ENCODE results near the gene GPR171. TPM values are rescaled to one million over a fixed set of nuclear protein-coding genes. Genes with fewer than 3 reads are reported as not detected.
A peak's percentile ranks its signal among the peaks of the same experiment; 100 is the strongest.
"Not testable (repeated sequence)": the region's sequence is repeated elsewhere in the genome, so short reads cannot be mapped to it uniquely, and the experiment has no call there.

The GPR171 gene
- total and polyA plus RNA-seq, 7 donors, result 0.41 to 8.9 (median 0.55) TPM; not detected in 2

DNA sequence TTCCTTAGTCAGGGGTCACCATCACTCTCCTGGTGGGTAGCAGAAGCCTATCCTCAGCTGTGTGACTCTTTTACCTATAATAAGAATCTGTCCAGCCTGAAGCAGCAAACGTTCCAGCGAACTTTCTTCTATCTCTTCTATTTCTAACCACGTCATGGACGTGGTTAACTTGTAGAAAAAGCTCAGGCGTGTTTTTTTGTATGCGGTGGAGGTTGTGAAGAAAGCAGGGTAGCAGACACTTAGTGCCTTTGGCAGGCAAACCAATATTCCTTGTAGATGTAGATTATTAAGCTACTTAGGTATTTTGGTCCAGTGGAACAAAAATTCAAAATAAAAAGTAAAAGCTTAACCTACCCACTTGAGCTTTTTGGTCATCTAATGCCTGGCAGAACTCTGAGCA, 31.8 kb upstream of the GPR171 start:
- Histone ChIP-seq H3K4me3 (no peak overlapping the region), H3K27ac (peak overlapping the region in 3 of 4 donors; percentile 50 to 61 (median 53)), H3K36me3 (no peaks in the 10 kb centered on the region), H3K4me1 (peaks cover 0 to 41% (median 21%) of the 10 kb centered on the region in 4 donors), H3K27me3 (no peaks in the 10 kb centered on the region), H3K9me3 (no peaks in the 10 kb centered on the region)
- no peak for DNase-seq
- no peak for TF ChIP-seq POLR2AphosphoS5 (IDR thresholded peaks at IDR 0.05)
- TF ChIP-seq, protein P1, sequence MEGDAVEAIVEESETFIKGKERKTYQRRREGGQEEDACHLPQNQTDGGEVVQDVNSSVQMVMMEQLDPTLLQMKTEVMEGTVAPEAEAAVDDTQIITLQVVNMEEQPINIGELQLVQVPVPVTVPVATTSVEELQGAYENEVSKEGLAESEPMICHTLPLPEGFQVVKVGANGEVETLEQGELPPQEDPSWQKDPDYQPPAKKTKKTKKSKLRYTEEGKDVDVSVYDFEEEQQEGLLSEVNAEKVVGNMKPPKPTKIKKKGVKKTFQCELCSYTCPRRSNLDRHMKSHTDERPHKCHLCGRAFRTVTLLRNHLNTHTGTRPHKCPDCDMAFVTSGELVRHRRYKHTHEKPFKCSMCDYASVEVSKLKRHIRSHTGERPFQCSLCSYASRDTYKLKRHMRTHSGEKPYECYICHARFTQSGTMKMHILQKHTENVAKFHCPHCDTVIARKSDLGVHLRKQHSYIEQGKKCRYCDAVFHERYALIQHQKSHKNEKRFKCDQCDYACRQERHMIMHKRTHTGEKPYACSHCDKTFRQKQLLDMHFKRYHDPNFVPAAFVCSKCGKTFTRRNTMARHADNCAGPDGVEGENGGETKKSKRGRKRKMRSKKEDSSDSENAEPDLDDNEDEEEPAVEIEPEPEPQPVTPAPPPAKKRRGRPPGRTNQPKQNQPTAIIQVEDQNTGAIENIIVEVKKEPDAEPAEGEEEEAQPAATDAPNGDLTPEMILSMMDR (IDR thresholded peaks at IDR 0.05), result no peak
- TF ChIP-seq POLR2A (IDR thresholded peaks at IDR 0.05), result no peak
- TF ChIP-seq EP300 (IDR thresholded peaks at IDR 0.05), result no peak
- 83 to 89% methylated on average over 6 of the region's 6 CpGs for WGBS, 2 donors
- intact Hi-C loops (cut with DNase I), result loop anchor here (2.0 kb wide), 1 partner anchor 44 kb away; the partner anchor contains the start of gene P2RY14

- 89 to 90% methylated on average over 4 of the region's 4 CpGs for WGBS, 2 donors
- Histone ChIP-seq H3K36me3 (no peaks in the 10 kb centered on the region), H3K9me3 (no peaks in the 10 kb centered on the region), H3K27ac (peak overlapping the region in 1 of 4 donors; percentile 31), H3K4me3 (no peak overlapping the region), H3K27me3 (no peaks in the 10 kb centered on the region), H3K4me1 (peaks cover 0 to 51% (median 30%) of the 10 kb centered on the region in 4 donors)
- TF ChIP-seq, protein P1 (IDR thresholded peaks at IDR 0.05), result no peak
- TF ChIP-seq EP300 (IDR thresholded peaks at IDR 0.05) (no peak), POLR2AphosphoS5 (IDR thresholded peaks at IDR 0.05) (no peak), POLR2A (IDR thresholded peaks at IDR 0.05) (no peak)
- DNase-seq, result no peak
- intact Hi-C loops (cut with DNase I), result no loop called here
Measured at GRCh38 chr3:151232991-151233390, 30.0 kb upstream of the GPR171 start.

DNA sequence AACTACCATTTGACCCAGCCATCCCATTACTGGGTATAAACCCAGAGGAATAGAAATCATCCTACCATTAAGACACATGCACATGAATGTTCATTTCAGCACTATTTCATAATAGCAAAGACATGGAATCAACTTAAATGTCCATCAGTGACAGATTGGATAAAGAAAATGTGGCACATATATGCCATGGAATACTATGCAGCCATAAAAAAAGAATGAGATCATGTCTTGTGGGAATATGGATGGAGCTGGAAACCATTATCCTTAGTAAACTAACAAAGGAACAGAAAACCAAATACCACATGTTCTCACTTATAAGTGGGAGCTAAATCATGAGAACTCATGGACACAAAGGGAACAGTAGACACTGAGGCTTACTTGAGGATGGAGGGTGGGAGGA, 29.4 kb upstream of the GPR171 start:
- H3K9me3 ChIP-seq; intact Hi-C loops (cut with DNase I); H3K36me3 ChIP-seq; H3K27me3 ChIP-seq; H3K4me3 ChIP-seq; DNase-seq; H3K27ac ChIP-seq: not testable (repeated sequence)
- peaks cover 0 to 57% (median 34%) of the 10 kb centered on the region in 4 donors for H3K4me1 ChIP-seq

- DNase-seq, result no peak
- H3K9me3 ChIP-seq, result no peaks in the 10 kb centered on the region
- intact Hi-C loops (cut with DNase I), result no loop called here
- no peak overlapping the region for H3K4me3 ChIP-seq
- no peaks in the 10 kb centered on the region for H3K36me3 ChIP-seq
- no peaks in the 10 kb centered on the region for H3K27me3 ChIP-seq
- TF ChIP-seq EP300 (IDR thresholded peaks at IDR 0.05) (no peak), POLR2A (IDR thresholded peaks at IDR 0.05) (no peak), POLR2AphosphoS5 (IDR thresholded peaks at IDR 0.05) (no peak)
- TF ChIP-seq, protein P1 (IDR thresholded peaks at IDR 0.05), result no peak
- H3K4me1 ChIP-seq, result peaks cover 0 to 58% (median 32%) of the 10 kb centered on the region in 4 donors
- 33 to 40% methylated on average over 4 of the region's 4 CpGs for WGBS, 2 donors
- H3K27ac ChIP-seq, result peak overlapping the region in 3 of 4 donors; percentile 9 to 20 (median 18)
Measured at GRCh38 chr3:151230646-151231045, 27.6 kb upstream of the GPR171 start.

- H3K4me1 ChIP-seq, result peaks cover 0 to 38% (median 20%) of the 10 kb centered on the region in 4 donors
- TF ChIP-seq EP300 (IDR thresholded peaks at IDR 0.05), result no peak
- TF ChIP-seq POLR2AphosphoS5 (IDR thresholded peaks at IDR 0.05), result no peak
- TF ChIP-seq POLR2A (IDR thresholded peaks at IDR 0.05), result no peak
- TF ChIP-seq, protein P1 (IDR thresholded peaks at IDR 0.05), result no peak
Measured at GRCh38 chr3:151228666-151229040, 25.6 kb upstream of the GPR171 start.

More at GRCh38 chr3:151228666-151229040, 25.6 kb upstream of the GPR171 start:
- WGBS, 2 donors, result 66 to 80% methylated on average over 1 of the region's 1 CpG
- no peaks in the 10 kb centered on the region for H3K27me3 ChIP-seq
- H3K9me3 ChIP-seq, result no peaks in the 10 kb centered on the region
- peak overlapping the region; percentile 29 to 62 (median 47) for H3K27ac ChIP-seq
- no peaks in the 10 kb centered on the region for H3K36me3 ChIP-seq
- no peak for DNase-seq
- H3K4me3 ChIP-seq, result no peak overlapping the region
- intact Hi-C loops (cut with DNase I), result loop anchor here (5.0 to 10.0 kb wide), 2 partner anchors 61 to 606 kb away; no protein-coding TSS in a partner anchor

Measured in sigmoid colon (tissue), 7 donors.